GM19372 (cell line): ENCODE data around the gene LTK.
"Not testable (repeated sequence)": the region's sequence is repeated elsewhere in the genome, so short reads cannot be mapped to it uniquely, and the experiment has no call there.

Source experiments
- ATAC-seq: cut with Tn5 transposase; IDR thresholded peaks from one replicate; pipeline ENCODE4 v1.9.1; 2021; ENCODE audit warnings: mild to moderate bottlenecking, low read depth, moderate library complexity; ENCODE audit not compliant: unreplicated experiment

Gene LTK

DNA sequence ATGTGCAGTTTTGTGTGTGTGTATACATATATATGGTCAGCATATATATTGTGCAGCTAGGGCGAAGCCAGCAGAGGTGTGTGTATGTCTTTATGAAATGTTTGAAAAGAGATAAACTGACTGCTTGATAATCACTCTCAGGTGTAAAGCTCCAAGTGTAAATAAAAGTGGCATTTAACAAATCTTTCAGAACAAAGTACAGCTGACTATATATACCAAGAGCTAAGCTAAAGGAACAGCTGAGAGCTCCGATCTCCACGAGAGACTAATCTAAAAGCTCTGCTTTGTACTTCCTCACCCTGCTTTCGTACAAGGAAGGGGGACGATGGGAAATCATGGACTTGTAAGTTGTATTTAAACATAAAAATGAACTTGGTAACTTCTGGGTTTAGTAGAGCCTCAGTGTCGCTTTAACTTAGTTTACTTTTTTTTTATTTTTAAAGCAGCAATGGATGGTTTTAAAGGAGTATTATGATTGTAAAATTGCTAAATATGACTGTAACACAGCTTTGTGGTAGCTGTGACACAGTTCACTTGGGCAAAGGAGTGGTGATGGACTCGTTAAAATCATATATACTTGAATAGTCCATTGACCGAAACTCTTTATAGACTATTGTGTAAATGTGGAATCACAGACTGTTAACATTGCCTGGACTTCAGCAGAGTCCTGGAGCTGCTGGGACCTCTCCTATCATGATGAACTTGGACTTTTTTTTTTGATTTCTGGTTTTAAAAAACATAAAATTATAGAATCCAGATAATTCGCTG is 31.3 kb downstream of the LTK start:
- no peak for ATAC-seq

- no peak for ATAC-seq
Observed at GRCh38 chr15:41480396-41481140, 33.1 kb downstream of the LTK start.

DNA sequence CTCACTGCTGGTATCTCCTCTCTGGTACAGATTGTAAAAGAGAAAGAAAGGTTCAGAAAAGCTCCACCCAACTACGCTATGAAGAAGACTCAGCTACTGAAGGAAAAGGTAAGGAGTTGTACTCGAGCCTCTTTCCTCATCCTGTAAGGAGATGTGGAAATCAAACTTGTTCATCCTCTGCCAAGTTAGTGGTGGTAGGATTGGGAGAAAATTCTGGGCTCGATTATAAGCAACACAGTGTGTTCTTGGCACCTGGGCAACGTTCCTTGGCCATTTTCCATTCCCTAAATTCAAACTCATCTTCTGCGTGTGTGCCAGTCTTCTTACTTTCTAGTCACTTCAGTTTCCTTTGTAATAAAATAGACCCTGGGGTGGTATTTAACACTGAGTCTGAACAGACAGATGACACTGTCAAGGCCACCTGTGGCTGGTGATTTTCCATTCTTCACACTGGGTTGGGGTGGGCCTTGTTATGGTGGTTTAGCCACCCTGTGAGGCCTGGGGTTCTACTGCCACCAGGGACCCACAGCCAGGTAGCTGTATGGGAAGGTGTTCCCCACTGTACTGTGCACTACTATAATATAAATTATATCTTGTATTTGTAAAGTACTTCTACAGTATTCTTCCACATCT is 37.1 kb downstream of the LTK start:
- no peak for ATAC-seq

- ATAC-seq: no peak
Observed at GRCh38 chr15:41474941-41475340, 38.7 kb downstream of the LTK start.

- ATAC-seq: no peak
Observed at GRCh38 chr15:41474436-41474835, 39.2 kb downstream of the LTK start.

DNA sequence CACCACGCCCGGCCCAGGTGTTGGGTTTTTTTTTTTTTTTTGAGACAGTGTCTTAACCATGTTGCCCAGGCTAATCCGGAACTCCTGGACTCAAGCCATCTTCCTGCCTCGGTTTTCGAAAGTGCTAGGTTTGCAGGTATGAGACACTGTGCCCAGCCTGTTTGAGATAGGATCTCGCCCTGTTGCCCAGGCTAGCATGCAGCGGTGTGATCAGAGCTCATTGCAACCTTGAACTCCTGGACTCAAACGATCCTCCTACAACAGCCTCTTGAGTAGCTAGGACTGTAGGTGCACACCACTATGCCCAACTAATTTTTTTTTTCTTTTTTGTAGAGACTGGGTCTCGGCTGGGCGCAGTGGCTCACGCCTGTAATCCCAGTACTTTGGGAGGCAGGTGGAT is 40.2 kb downstream of the LTK start:
- ATAC-seq: no peak

- ATAC-seq: not testable (repeated sequence)
Observed at GRCh38 chr15:41469644-41470043, 44.0 kb downstream of the LTK start.

DNA sequence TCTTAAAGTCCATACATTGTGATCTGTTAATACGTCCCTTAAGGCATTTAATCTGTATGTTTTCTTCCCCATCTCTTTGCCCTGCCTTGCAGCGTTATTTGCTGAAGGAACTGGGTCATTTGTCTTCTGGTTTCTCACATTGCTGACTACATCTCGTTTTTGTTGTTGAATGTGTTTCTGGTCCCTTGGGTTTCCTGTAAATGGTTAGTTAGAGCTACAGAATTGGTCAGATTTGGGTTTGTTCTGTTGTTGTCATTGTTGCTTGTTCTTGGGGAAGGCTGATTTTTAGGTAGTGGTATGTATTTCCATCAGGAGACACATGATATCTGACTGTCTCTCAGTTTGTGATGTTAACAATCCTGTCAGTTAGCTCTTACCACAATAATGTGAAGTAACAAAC is 46.9 kb downstream of the LTK start:
- no peak for ATAC-seq

DNA sequence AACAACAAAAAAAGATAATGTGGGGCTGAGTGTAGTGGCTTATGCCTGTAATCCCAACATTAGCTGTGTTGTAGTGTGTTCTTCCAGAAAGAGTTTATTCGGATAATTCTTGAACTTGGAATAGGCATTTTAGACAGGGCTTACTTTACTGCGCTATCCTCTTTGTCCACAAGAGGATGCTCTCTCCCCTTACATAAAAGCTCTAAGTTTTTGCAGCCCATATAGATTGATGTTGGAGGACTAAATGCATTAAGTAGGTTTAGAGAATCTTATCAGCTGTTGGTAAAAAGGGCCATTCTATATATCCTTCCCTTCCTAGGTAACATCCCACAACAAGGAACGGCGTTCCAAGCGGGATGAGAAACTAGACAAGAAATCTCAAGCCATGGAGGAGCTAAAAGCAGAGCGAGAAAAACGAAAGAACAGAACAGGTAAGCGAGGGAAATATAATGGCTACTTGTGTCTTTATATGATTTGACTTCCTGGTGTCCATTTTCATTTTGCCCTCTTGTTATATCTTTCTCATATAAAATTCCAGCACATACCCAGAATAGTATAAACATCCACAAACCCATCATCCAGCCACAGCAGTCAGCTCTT is 47.7 kb downstream of the LTK start:
- no peak for ATAC-seq

- ATAC-seq: no peak
Observed at GRCh38 chr15:41464889-41465580, 48.6 kb downstream of the LTK start.

GRCh38 chr15:41462084-41462795 is 51.4 kb downstream of the LTK start:
- ATAC-seq: no peak
